ENCODE results near the gene B3GALT5. TPM values are rescaled to one million over a fixed set of nuclear protein-coding genes. Genes with fewer than 3 reads are reported as not detected.
"Not testable (repeated sequence)": the region's sequence is repeated elsewhere in the genome, so short reads cannot be mapped to it uniquely, and the experiment has no call there.

Gene B3GALT5
- total and polyA plus RNA-seq, 10 donors: 0.02 to 0.34 (median 0.13) TPM; not detected in 1

GRCh38 chr21:39685991-39686390 lies 73.3 kb downstream of the B3GALT5 start:
- WGBS, 5 donors: 88 to 93% (median 88%) methylated on average over 5 of the region's 5 CpGs
- intact Hi-C loops (cut with DNase I; ENCODE audit: low total_unique reads): no loop called here
- no peaks in the 10 kb centered on the region for H3K4me1 ChIP-seq
- TF ChIP-seq POLR2AphosphoS5 (IDR thresholded peaks at IDR 0.05): no peak
- TF ChIP-seq CTCF (IDR thresholded peaks at IDR 0.05 in 8 of 11, conservative IDR thresholded peaks at IDR 0.05 in 3 of 11): no peak
- no peak for TF ChIP-seq POLR2A (IDR thresholded peaks at IDR 0.05)
- H3K27me3 ChIP-seq (replicated peaks in 1 of 7): no peaks in the 10 kb centered on the region
- no peaks in the 10 kb centered on the region for H3K36me3 ChIP-seq
- H3K9me3 ChIP-seq: peaks cover 0 to 15% (median 2%) of the 10 kb centered on the region in 8 donors
- no peak overlapping the region for H3K27ac ChIP-seq
- H3K4me3 ChIP-seq: no peak overlapping the region
- no peak for DNase-seq

GRCh38 chr21:39686646-39687468 lies 74.1 kb downstream of the B3GALT5 start:
- Histone ChIP-seq H3K4me1 (no peaks in the 10 kb centered on the region), H3K27ac (no peak overlapping the region), H3K36me3 (no peaks in the 10 kb centered on the region), H3K4me3 (no peak overlapping the region), H3K27me3 (replicated peaks in 1 of 7) (no peaks in the 10 kb centered on the region), H3K9me3 (peaks cover 0 to 15% (median 2%) of the 10 kb centered on the region in 8 donors)
- TF ChIP-seq POLR2AphosphoS5 (IDR thresholded peaks at IDR 0.05) (no peak), POLR2A (IDR thresholded peaks at IDR 0.05) (no peak), CTCF (IDR thresholded peaks at IDR 0.05 in 8 of 11, conservative IDR thresholded peaks at IDR 0.05 in 3 of 11) (no peak)
- 77 to 88% (median 84%) methylated on average over 15 of the region's 15 CpGs for WGBS, 5 donors
- intact Hi-C loops (cut with DNase I; ENCODE audit: low total_unique reads): no loop called here
- DNase-seq: no peak

GRCh38 chr21:39688010-39688409 lies 75.3 kb downstream of the B3GALT5 start:
- TF ChIP-seq POLR2A (IDR thresholded peaks at IDR 0.05) (no peak), POLR2AphosphoS5 (IDR thresholded peaks at IDR 0.05) (no peak), CTCF (IDR thresholded peaks at IDR 0.05 in 8 of 11, conservative IDR thresholded peaks at IDR 0.05 in 3 of 11) (no peak)
- no peaks in the 10 kb centered on the region for H3K27me3 ChIP-seq (replicated peaks in 1 of 7)
- WGBS, 5 donors: 38 to 56% (median 43%) methylated on average over 1 of the region's 1 CpG

GRCh38 chr21:39689860-39690259 lies 77.1 kb downstream of the B3GALT5 start:
- H3K4me1 ChIP-seq; H3K27me3 ChIP-seq (replicated peaks in 1 of 7); intact Hi-C loops (cut with DNase I; ENCODE audit: low total_unique reads); H3K9me3 ChIP-seq; H3K4me3 ChIP-seq; DNase-seq; H3K27ac ChIP-seq; H3K36me3 ChIP-seq: not testable (repeated sequence)
- 87 to 96% (median 90%) methylated on average over 1 of the region's 1 CpG for WGBS, 5 donors

More at GRCh38 chr21:39688010-39688409, 75.3 kb downstream of the B3GALT5 start:
- no peak for DNase-seq
- no peak overlapping the region for H3K27ac ChIP-seq
- H3K4me3 ChIP-seq: no peak overlapping the region
- no peaks in the 10 kb centered on the region for H3K4me1 ChIP-seq
- H3K9me3 ChIP-seq: peaks cover 0 to 10% (median 2%) of the 10 kb centered on the region in 8 donors
- H3K36me3 ChIP-seq: no peaks in the 10 kb centered on the region
- intact Hi-C loops (cut with DNase I; ENCODE audit: low total_unique reads): no loop called here

All from spleen (tissue), 11 donors.